Osteoblast (primary cell): Measurements from ENCODE around the gene ANKRD55. TPM values are rescaled to one million over a fixed set of nuclear protein-coding genes. Genes with fewer than 3 reads are reported as not detected.
"Not testable (repeated sequence)": the region's sequence is repeated elsewhere in the genome, so short reads cannot be mapped to it uniquely, and the experiment has no call there.

Experiments
- DNase-seq: peaks from one replicate; pipeline ENCODE4 v3.0.0; 2011; ENCODE audit warnings: low spot score, mixed read lengths; ENCODE audit not compliant: insufficient read length; ENCODE audit errors: missing footprints
- H2AFZ ChIP-seq: 2 replicates; pipeline ENCODE4 v1.6.0; 2011; ENCODE audit warnings: mild to moderate bottlenecking, low read length
- H3K27ac ChIP-seq: 2 replicates; pipeline ENCODE4 v1.5.1; 2011; ENCODE audit warnings: mild to moderate bottlenecking, low read depth, low read length, moderate library complexity
- H3K27me3 ChIP-seq: 2 replicates; pipeline ENCODE4 v1.6.0; 2012; ENCODE audit warnings: mild to moderate bottlenecking, control low read depth, inconsistent platforms, low read length, moderate library complexity; ENCODE audit not compliant: insufficient read depth
- H3K36me3 ChIP-seq: 2 replicates; pipeline ENCODE4 v1.5.1; 2011; ENCODE audit warnings: mild to moderate bottlenecking, low read length, control low read depth, moderate library complexity; ENCODE audit not compliant: insufficient read depth
- H3K4me1 ChIP-seq: 2 replicates; pipeline ENCODE4 v1.5.1; 2011; ENCODE audit warnings: mild to moderate bottlenecking, low read length, control low read depth, moderate library complexity; ENCODE audit not compliant: insufficient read depth
- H3K4me2 ChIP-seq: 2 replicates; pipeline ENCODE4 v1.6.0; 2011; ENCODE audit warnings: mild to moderate bottlenecking, low read length; ENCODE audit not compliant: insufficient read depth
- H3K4me3 ChIP-seq: fragments of 200-600 bp; sonication (generic); 3 replicates; pipeline ENCODE4 v1.5.1; 2012; ENCODE audit warnings: mild to moderate bottlenecking, low read length, inconsistent platforms; ENCODE audit not compliant: insufficient read depth
- H3K79me2 ChIP-seq: 2 replicates; pipeline ENCODE4 v1.6.0; 2012; ENCODE audit warnings: mild to moderate bottlenecking, low read length, control low read depth, inconsistent platforms; ENCODE audit not compliant: insufficient read depth
- H3K9me3 ChIP-seq: 2 replicates; pipeline ENCODE4 v1.5.1; 2011; ENCODE audit warnings: low read depth, low read length, control low read depth
- H4K20me1 ChIP-seq: 2 replicates; pipeline ENCODE4 v1.6.0; 2012; ENCODE audit warnings: mild to moderate bottlenecking, low read length, control low read depth; ENCODE audit not compliant: insufficient read depth
- total RNA-seq: library from RNA; depleted of rRNA; stranded (reverse); fragments of >200 nt; gene quantifications from 2 replicates; pipeline ENCODE4 v1.2.3, GENCODE V29; 2012
- TF ChIP-seq, protein P1 (sequence below): IDR thresholded peaks from 2 replicates; pipeline ENCODE4 v1.5.1; 2011; ENCODE audit warnings: mild to moderate bottlenecking, low read depth, low read length, moderate library complexity; ENCODE audit errors: extremely low read depth

Gene ANKRD55
- total RNA-seq, 1 donor: not detected

DNA sequence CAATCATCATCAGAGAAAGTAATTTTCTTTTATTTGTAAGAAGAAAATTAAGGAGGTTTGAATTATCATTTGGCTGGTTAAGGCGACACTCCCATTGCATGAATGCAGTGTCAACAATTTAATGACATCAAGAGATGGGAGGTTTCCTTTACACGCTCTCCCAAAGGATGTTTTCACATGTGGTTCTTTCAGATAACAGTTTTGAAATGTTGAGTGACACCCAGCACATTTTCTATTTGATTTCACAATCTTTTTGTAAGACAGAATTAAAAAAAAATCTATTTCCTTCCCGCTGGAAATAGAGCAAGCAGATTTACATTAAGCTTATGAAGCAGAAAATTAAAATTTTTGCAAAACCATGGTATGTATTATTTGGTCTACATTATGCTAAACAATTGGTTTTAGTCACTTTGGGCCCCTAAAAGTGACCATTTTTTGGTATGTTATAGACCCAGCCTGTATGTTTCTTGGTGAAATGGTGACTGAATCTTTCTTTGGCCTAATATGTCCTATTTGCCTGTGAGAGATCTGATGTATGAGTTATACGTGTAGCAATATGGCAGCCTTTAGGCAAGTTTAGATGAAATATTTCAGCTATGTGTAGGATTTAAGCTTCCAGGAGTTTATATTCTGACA, 18.9 kb upstream of the ANKRD55 start:
- H3K27ac ChIP-seq: no peak overlapping the region
- H3K9me3 ChIP-seq: no peaks in the 10 kb centered on the region
- H3K4me2 ChIP-seq: no peak overlapping the region
- no peak overlapping the region for H3K4me3 ChIP-seq
- TF ChIP-seq, protein P1, sequence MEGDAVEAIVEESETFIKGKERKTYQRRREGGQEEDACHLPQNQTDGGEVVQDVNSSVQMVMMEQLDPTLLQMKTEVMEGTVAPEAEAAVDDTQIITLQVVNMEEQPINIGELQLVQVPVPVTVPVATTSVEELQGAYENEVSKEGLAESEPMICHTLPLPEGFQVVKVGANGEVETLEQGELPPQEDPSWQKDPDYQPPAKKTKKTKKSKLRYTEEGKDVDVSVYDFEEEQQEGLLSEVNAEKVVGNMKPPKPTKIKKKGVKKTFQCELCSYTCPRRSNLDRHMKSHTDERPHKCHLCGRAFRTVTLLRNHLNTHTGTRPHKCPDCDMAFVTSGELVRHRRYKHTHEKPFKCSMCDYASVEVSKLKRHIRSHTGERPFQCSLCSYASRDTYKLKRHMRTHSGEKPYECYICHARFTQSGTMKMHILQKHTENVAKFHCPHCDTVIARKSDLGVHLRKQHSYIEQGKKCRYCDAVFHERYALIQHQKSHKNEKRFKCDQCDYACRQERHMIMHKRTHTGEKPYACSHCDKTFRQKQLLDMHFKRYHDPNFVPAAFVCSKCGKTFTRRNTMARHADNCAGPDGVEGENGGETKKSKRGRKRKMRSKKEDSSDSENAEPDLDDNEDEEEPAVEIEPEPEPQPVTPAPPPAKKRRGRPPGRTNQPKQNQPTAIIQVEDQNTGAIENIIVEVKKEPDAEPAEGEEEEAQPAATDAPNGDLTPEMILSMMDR: no peak
- no peaks in the 10 kb centered on the region for H3K79me2 ChIP-seq
- H2AFZ ChIP-seq: no peak overlapping the region
- H3K27me3 ChIP-seq: no peaks in the 10 kb centered on the region
- no peak for DNase-seq
- no peaks in the 10 kb centered on the region for H4K20me1 ChIP-seq
- H3K4me1 ChIP-seq: peaks cover 12% of the 10 kb centered on the region
- H3K36me3 ChIP-seq: no peaks in the 10 kb centered on the region

DNA sequence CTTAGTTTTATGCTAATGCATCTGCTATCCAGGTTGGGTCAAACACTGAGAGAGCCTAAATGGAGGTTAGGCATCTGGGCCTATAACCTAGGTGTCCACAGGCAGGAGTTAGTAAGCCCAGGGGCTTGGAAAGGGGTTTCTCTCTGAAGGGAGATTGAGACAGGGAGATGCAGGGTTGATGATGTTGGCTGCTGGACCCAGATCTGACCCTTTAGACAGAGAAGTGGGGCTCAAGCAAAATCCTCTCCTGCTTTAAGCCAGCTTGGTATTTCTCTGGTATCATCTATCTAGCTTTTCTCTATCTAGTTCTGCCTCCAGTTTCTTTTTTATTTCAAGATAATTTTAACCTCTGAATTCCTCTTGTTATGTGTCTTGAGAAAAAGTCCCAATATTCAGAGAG, 18.3 kb upstream of the ANKRD55 start:
- H4K20me1 ChIP-seq: no peaks in the 10 kb centered on the region
- H3K36me3 ChIP-seq: no peaks in the 10 kb centered on the region
- H2AFZ ChIP-seq: no peak overlapping the region
- H3K79me2 ChIP-seq: no peaks in the 10 kb centered on the region
- TF ChIP-seq, protein P1: no peak
- no peak for DNase-seq
- H3K27ac ChIP-seq: no peak overlapping the region
- H3K4me3 ChIP-seq: no peak overlapping the region
- H3K9me3 ChIP-seq: no peaks in the 10 kb centered on the region
- peaks cover 13% of the 10 kb centered on the region for H3K4me1 ChIP-seq
- no peaks in the 10 kb centered on the region for H3K27me3 ChIP-seq
- no peak overlapping the region for H3K4me2 ChIP-seq

DNA sequence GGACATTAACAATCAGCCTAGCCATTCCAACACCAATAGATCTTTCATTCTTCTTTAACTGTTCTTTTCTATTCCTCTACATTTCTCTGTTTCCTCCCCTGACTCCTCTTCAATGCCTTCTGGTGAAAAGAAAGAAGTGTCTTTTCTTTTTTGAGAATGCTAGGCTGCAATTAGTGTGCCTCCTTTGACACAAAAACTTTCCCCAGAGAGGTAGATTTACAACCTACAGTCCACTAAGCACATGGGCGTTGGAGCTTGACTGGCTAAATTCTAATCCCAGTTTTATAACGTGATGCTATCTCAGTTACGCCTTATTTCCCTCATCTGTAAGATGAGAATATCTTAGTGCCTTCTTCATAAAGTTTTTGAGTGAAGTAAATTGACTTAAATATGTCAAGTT, 16.9 kb upstream of the ANKRD55 start:
- H3K27ac ChIP-seq: no peak overlapping the region
- peaks cover 13% of the 10 kb centered on the region for H3K4me1 ChIP-seq
- H3K36me3 ChIP-seq: no peaks in the 10 kb centered on the region
- TF ChIP-seq, protein P1: no peak
- H3K9me3 ChIP-seq: no peaks in the 10 kb centered on the region
- H3K27me3 ChIP-seq: no peaks in the 10 kb centered on the region
- no peak overlapping the region for H2AFZ ChIP-seq
- no peak overlapping the region for H3K4me2 ChIP-seq
- DNase-seq: no peak
- H4K20me1 ChIP-seq: no peaks in the 10 kb centered on the region
- H3K4me3 ChIP-seq: no peak overlapping the region
- no peaks in the 10 kb centered on the region for H3K79me2 ChIP-seq

DNA sequence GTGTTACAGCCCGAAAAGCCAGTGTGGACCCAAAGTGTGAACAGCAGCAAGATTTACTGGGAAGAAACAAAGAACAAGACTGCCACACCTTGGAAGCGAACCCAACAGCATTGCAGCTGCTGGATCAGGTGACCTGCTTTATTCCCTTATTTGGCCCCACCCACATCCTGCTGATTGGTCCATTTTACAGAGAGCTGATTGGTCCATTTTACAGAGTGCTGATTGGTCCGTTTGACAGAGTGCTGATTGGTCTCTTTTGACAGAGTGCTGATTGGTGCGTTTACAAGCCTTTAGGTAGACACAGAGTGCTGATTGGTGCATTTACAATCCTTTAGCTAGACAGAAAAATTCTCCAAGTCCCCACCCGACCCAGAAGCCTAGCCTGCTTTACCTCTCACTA, 16.0 kb upstream of the ANKRD55 start:
- H3K4me1 ChIP-seq: peaks cover 13% of the 10 kb centered on the region
- H3K36me3 ChIP-seq, H3K4me3 ChIP-seq, H3K79me2 ChIP-seq, H2AFZ ChIP-seq, DNase-seq, H3K27me3 ChIP-seq, H3K9me3 ChIP-seq, H3K4me2 ChIP-seq, H4K20me1 ChIP-seq, H3K27ac ChIP-seq: not testable (repeated sequence)
